ENCODE results near the gene LRRC15. TPM values are rescaled to one million over a fixed set of nuclear protein-coding genes. Genes with fewer than 3 reads are reported as not detected.
A peak's percentile ranks its signal among the peaks of the same experiment; 100 is the strongest.

LRRC15 gene
- total RNA-seq, 1 donor from 2014 or later: not detected

DNA sequence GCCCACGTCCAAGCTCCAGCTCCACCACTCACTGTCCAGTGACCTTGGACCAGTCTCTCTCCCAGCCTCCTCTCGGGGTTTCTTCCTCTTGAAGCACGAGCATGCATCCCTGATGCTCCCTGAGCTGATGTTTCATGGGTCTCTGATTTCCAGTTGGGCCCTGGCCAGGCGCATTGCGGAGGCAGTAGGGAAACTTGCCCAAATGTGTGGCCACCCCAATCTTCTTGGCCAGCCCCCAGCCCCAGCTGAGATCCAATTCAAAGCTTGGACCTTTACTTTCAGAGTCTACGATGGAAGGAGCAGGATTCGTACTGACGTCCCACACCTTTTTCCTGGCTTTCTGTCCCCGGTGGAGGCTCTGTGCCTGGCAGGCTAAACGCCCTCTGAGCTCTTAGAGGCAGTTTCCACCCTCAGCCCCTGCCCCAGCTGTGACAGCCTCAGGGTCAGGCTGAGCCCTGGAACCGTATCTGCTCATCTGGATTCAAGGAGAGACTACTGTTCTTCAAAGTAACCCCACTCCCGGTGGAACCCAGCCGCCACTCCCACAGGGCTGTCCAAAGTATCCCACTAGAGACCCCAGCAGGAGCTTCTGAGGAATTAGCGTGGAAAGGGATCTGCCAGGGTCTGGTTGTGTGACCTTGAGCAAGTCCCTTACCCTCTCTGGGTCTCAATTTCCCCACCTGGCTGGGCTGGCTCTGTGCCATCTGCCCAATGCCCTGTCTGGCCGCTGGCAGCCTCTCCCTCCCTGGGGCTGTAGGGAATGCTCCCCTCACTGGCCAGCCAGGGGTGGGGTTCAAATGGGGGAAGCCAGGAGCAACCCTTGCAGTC is 55.8 kb downstream of the LRRC15 start:
- no peak overlapping the region for H3K27ac Mint-ChIP-seq (ENCODE audit: unreplicated experiment)
- H3K9me3 Mint-ChIP-seq (ENCODE audit: unreplicated experiment): peaks cover 2% of the 10 kb centered on the region
- H3K36me3 Mint-ChIP-seq (ENCODE audit: unreplicated experiment): peaks cover under 1% of the 10 kb centered on the region
- TF ChIP-seq CTCF (IDR thresholded peaks at IDR 0.05; ENCODE audit: partially characterized antibody, unreplicated experiment): no peak
- peaks cover 17% of the 10 kb centered on the region for H3K4me1 Mint-ChIP-seq (ENCODE audit: low read depth, unreplicated experiment)
- peaks cover 10% of the 10 kb centered on the region for H3K27me3 Mint-ChIP-seq (ENCODE audit: unreplicated experiment)
- DNase-seq: peak; percentile 35
- no peak overlapping the region for H3K4me3 Mint-ChIP-seq (ENCODE audit: unreplicated experiment)

DNA sequence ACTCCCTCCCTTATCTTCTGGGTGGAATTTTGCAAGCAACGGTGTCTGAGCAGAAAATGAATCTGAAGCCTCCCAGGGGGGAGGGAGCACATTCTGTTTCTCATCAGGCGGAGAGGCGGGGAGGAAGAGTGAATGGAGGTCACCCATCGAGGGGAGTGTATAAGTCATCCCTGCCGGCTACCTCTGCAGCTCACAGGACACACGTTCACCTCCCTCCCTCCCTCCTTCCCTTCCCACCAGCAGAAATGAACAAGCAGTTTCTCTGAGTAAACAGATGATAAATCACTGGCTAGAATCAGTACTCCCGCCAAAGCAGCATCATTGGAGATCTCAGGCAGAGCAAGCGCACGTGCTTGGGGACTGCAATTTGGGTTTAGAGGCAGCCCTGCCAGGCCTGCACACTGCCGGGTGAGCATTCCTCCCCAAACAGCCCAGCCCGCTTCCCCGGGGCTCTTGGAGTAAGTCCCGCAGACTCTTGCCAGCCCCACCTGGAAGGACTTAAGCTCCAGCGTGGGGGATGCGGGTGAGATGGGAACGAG is 56.7 kb downstream of the LRRC15 start:
- TF ChIP-seq CTCF (IDR thresholded peaks at IDR 0.05; ENCODE audit: partially characterized antibody, unreplicated experiment): no peak
- peak; percentile 20 for DNase-seq
- H3K4me3 Mint-ChIP-seq (ENCODE audit: unreplicated experiment): no peak overlapping the region
- peaks cover 1% of the 10 kb centered on the region for H3K9me3 Mint-ChIP-seq (ENCODE audit: unreplicated experiment)
- H3K27me3 Mint-ChIP-seq (ENCODE audit: unreplicated experiment): peaks cover 10% of the 10 kb centered on the region
- peaks cover 18% of the 10 kb centered on the region for H3K4me1 Mint-ChIP-seq (ENCODE audit: low read depth, unreplicated experiment)
- H3K36me3 Mint-ChIP-seq (ENCODE audit: unreplicated experiment): no peaks in the 10 kb centered on the region
- H3K27ac Mint-ChIP-seq (ENCODE audit: unreplicated experiment): no peak overlapping the region

GRCh38 chr3:194312186-194312742 is 57.3 kb downstream of the LRRC15 start:
- peaks cover 9% of the 10 kb centered on the region for H3K27me3 Mint-ChIP-seq (ENCODE audit: unreplicated experiment)

GRCh38 chr3:194311000-194311399 is 58.5 kb downstream of the LRRC15 start:
- DNase-seq: no peak
- H3K4me1 Mint-ChIP-seq (ENCODE audit: low read depth, unreplicated experiment): peaks cover 18% of the 10 kb centered on the region
- no peaks in the 10 kb centered on the region for H3K36me3 Mint-ChIP-seq (ENCODE audit: unreplicated experiment)
- H3K27ac Mint-ChIP-seq (ENCODE audit: unreplicated experiment): no peak overlapping the region
- peaks cover 9% of the 10 kb centered on the region for H3K27me3 Mint-ChIP-seq (ENCODE audit: unreplicated experiment)
- TF ChIP-seq CTCF (IDR thresholded peaks at IDR 0.05; ENCODE audit: partially characterized antibody, unreplicated experiment): no peak
- H3K4me3 Mint-ChIP-seq (ENCODE audit: unreplicated experiment): no peak overlapping the region
- H3K9me3 Mint-ChIP-seq (ENCODE audit: unreplicated experiment): no peaks in the 10 kb centered on the region

More at GRCh38 chr3:194312186-194312742, 57.3 kb downstream of the LRRC15 start:
- no peaks in the 10 kb centered on the region for H3K9me3 Mint-ChIP-seq (ENCODE audit: unreplicated experiment)
- no peak overlapping the region for H3K4me3 Mint-ChIP-seq (ENCODE audit: unreplicated experiment)
- no peak overlapping the region for H3K27ac Mint-ChIP-seq (ENCODE audit: unreplicated experiment)
- H3K4me1 Mint-ChIP-seq (ENCODE audit: low read depth, unreplicated experiment): peaks cover 18% of the 10 kb centered on the region
- H3K36me3 Mint-ChIP-seq (ENCODE audit: unreplicated experiment): no peaks in the 10 kb centered on the region
- TF ChIP-seq CTCF (IDR thresholded peaks at IDR 0.05; ENCODE audit: partially characterized antibody, unreplicated experiment): no peak
- no peak for DNase-seq
